Stimulated activated CD4-positive, alpha-beta T cell treated with anti-CD3 and anti-CD28 coated beads, Interleukin-15, amount 100 ng/mL, for 48 hours (primary cell): ENCODE data around the gene CACNA1C.
"Not testable (repeated sequence)": the region's sequence is repeated elsewhere in the genome, so short reads cannot be mapped to it uniquely, and the experiment has no call there.

ENCODE experiments used
- DNase-seq, 2 donors: peaks; one replicate each; pipeline ENCODE4 v3.0.0-alpha.2; 2020; ENCODE audit warnings: low read depth in 2 of 2

Gene CACNA1C

DNA sequence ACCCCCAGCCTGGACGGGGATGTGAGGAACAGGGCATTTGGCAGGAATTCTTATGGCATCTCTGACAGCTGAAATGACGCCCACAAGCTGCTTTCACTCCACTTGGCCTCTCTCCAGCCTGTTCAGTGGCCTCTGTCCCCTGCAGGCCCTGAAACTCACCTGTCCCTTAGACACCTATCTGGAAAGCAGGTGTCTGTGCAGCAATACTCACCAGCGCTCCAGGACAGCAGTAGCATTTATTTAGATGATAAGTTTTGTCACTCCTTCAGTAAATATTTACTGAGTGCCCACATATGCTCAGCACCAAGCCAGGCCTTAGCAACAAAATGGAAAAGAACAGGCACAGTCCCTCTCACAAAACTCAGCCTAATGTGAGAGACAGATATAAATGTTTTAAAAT lies 430.9 kb downstream of the CACNA1C start:
- DNase-seq = no peak

DNA sequence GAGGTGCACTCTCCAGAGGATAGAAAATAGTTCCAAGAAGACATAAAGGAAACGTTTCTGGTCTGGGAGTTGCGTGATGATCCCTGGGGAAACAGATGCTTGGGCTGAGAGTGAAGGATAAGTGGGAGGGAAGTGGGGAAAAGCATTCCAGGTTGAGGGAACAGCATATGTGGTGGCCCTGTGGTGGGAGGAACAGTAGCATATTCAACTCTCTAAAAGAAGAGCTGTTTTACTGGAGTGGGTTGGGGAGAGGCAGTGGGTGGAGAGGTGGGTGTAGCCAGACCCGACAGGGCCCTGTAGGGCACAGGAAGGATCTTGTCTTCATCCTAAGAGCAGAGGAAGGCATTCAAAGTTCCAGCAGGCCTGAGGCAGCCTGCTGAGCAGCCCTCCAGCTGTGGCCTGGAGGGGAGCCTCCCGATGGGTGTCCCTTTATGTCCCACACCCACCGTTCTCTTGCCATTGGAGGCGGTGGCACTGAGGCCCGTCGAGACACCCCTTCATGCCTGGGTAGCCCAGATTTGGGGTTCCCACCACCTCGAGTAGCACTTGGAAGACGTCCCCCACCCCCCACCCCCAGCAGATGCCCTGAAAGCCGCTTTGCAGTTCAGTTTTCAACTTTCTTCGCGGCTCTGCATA lies 431.5 kb downstream of the CACNA1C start:
- DNase-seq = no peak

DNA sequence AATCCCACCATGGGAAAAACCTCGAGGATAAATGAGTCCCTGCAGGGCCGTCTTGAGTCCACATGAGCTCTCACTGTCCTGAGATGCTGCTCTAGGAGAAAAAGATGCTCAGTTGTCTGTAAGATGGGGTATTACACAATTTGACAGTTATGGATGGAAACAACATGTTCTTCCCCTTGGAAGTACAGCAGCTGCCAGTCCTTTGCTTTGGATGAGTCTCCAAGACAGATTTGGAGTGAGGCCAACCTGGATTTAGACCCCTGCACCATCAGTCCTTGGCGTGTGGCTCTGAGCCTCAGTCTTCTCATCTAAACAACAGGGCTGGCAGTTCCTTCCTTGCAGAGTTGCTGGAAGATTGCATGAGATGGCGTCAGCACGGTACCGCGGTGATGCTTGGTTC lies 432.9 kb downstream of the CACNA1C start:
- DNase-seq = no peak

DNA sequence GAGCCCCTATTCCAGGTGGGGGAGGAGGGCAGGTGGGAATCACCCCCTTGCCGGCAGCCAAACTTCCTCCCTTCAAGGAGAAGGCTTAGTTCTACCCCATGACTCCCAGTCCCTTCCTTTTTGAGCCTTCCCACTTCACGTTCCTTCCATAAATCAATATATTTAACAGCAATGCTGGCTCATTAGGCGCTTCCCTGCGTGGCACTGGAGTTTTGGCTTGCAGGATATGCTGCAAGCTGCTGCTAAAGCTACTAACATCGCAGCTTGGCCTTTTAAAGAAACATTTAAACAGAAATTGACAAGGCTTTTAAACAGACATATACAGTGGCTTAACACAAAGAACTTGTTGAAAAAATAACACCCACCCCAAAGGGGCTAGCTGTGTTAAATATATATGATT lies 434.0 kb downstream of the CACNA1C start:
- no peak for DNase-seq

DNA sequence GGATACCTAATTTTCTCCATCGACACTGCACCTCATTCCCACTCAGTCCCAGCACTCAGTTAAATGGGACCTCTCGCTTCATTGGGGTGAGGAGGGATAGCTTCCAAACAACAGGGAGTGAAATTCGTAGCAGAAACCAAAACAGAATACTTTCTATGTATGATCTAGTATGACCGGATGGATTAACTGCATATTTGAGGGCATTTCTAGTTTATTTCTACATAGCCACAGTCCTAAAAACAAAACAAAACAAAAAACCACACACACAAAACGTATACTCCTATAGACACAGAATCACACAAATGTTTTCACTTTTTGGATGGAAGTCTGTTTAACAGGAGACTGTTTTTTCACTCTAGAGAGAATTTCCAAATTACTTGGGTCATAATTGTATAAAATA lies 434.5 kb downstream of the CACNA1C start:
- DNase-seq = no peak

DNA sequence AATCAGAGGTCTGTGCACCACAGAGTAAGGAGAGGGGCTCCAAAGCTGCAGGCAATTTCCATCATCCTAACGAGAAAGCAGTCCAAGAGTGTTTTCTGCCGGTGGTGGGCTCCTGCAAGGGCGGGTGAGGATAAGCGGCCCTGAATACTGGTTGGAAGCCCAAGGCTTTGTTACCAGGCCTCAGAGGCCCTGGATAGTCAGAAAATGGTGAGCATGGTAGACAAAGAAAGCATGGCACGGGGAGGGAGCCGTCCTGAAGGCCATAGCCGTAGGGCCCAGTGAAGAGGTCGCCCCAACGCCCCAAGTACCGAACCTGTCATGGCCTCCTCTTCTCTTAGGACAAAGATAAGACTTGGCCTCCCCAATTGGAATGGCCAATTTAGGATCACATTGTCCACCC lies 435.3 kb downstream of the CACNA1C start:
- DNase-seq = no peak

DNA sequence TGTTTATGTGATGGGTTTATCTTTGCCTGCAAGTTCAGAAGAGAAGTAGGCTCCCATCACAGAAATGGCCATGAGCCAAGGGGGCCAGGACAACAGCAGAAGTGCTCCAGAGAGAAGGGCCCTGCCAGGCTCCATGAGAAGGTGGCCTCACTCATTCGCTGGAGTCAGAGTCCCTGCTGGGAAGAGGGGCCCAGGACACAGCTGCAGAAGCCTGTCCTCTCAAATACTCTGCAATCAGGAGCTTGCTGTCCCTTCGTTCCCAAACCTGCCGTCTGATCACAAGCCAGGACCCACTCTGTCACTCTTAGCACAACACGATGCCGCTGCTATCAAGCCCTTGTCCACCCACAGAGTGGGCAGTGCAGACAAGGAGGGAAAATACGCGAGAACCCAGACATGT lies 435.8 kb downstream of the CACNA1C start:
- no peak for DNase-seq

DNA sequence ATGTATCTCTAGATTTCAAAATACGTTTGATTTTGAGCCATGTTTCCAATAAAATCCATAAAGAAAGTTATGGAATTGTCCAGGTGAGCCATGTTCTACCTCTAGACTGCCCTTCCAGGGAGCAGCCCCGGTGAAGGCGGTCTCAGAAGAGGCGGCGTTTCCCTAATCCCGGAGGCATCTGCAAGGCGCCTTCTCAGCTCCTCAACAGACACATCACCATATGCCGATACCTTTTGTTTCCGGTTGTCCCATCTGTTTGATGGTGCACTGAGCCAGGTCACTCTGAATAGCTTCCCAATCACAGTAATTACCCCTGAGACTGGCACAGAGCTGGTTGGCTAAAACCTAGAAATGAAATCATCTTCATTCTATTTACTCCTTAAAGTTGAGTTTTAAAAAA lies 436.5 kb downstream of the CACNA1C start:
- no peak for DNase-seq

DNA sequence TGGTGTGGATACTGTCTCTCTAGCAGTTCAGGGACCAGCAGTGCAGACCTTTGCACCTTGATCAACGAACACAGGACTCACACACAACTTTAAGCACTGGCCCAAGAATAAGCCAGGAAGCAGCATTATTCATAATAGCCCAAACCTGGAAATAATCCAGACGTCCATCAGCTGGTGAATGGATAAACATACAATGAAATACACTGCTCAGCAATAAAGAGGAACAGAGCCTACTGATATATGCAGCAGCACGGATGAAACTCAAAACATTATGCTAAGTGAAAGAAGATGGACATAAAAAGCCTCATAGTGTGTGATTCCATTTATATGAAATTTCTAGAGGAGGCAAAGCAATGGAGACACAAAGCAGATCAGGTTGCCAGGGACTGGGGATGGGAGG lies 438.0 kb downstream of the CACNA1C start:
- no peak for DNase-seq

DNA sequence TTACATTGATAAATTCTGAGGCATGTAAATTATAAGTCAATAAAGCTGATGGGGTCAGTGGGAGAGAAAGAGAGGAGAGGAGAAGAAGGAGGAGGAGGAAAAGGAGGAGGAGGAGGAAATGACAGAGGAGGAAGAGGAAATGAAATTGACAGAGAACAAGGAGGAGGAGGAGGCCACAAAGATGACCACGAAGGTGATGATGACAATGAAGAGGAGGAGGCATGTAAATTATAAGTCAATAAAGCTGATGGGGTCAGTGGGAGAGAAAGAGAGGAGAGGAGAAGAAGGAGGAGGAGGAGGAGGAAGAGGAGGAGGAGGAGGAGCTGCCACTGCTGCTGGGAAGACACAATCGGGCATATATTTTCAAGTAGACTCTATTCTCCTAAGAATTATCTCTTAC lies 438.6 kb downstream of the CACNA1C start:
- DNase-seq = not testable (repeated sequence)

DNA sequence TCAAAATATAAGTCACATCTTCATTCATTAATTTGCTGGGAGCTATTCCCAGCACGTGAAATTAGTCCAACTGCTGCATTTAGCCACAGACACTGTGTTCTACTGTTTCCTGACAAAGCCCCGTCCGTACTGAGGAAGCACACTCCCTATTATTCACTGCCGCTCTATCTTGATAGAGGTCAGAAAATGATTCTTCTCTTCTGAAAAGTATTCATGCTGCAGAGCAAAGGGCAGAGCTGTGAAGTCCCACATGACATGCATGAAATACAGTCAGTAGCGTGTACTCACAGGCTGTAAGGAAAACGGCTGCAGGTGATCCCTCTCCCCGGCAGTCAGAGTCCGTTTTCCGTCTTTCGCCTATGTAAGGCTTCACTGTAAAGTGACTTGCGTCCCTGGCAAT lies 439.4 kb downstream of the CACNA1C start:
- DNase-seq = no peak

DNA sequence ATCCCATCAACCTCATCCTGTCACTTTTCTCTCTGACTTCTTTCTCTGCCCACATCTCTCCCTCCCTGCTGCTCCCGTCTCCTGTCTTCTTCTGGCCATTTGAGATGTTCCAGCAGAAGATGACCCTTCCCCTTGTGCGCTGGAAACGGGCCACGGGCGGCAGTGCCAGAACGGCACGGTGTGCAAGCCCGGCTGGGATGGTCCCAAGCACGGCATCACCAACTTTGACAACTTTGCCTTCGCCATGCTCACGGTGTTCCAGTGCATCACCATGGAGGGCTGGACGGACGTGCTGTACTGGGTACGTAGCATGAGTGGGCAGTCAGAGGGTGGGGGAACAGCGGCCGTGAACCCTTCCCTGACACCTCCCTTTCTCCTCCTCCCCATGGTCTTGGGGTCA lies 440.3 kb downstream of the CACNA1C start:
- DNase-seq = no peak

DNA sequence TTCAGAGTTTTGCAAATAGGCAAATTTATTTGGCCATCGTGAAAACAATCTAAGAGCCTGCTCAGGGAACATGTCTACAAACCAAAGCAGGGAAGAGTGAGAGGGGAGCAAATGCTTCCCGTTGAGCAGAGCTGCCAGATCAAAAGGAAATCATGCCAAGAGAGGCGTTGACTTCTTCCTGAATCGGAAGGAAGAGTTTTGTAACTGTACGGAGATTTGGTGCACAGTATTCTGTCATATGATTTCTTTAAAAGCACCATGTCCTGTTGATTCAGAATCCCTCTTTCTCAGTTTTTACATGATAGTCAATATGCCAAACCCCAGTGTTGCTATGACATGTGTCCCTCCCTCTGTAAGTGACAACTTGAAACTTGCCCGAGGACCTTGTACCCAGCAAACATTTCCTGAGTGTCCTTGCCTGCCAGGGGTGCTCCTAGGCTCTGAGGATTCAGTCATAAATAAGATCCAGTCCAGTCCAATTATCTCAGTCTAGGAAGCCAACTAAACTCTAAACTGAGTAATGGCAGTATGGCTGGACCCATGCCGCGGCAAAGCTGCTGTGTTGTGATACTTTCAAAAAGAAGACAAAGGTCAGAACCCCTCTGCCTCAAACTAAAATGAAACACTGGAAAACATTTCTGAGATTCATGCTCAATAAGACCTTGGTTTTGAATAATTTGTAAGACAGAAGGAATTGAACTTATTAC lies 441.9 kb downstream of the CACNA1C start:
- no peak for DNase-seq

DNA sequence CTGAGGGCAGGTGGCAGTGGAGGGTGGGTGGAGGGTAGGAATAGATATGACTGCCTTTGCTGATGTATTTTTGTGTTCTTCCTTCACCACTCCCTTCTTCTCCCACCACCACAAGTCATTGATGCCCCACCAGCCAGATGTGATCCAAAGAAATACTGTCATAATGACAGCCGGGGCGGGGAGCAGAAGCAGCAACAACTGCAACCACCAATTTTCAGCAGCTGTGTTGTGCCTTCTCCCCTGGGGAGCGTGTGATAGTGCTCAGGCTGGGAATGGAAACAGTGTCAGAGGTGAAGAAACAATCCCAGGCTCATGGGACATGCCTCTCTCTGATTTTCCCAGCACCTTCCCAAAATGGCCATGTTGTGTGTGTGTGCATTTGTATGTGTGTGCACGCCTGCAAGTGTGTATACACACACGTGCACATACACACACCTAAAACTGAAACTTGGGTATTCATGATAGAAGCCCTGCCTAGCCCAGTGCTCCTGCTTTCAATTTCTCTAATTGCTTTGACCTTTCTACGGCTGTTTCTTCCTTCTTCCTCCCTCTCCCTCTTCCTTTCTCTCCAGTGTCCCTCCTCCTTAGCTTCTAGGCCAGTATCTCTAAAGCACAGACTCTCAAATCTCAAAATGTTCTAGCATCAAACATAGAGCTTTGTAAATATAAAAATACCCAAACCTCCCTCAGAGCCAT lies 442.8 kb downstream of the CACNA1C start:
- DNase-seq = no peak

DNA sequence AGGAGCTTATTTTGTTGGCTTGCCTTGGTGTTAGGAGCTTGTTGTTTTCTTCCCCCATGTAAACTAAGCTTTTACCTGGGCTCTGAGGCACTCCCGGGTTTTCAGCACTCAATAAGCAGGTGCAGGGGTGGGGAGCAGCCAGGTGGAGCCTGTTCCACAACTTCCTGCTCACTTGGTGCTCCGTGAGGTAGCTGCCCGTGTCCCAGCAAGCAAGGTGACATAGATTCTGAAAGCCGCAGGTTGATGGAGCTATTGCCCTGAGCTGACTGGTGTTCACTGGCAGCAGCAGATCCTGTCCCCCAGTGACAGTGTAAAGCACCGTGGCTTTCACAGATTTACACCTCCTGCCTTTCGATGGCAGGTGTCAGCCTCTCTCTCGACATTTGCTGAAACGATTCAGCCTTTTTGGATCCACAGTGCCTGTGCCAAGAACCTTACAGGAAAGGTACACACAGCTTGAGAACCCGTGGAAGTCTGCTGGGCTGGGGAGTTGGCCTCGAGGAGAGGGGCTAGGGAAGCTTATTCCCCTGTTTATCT lies 446.2 kb downstream of the CACNA1C start:
- no peak for DNase-seq

DNA sequence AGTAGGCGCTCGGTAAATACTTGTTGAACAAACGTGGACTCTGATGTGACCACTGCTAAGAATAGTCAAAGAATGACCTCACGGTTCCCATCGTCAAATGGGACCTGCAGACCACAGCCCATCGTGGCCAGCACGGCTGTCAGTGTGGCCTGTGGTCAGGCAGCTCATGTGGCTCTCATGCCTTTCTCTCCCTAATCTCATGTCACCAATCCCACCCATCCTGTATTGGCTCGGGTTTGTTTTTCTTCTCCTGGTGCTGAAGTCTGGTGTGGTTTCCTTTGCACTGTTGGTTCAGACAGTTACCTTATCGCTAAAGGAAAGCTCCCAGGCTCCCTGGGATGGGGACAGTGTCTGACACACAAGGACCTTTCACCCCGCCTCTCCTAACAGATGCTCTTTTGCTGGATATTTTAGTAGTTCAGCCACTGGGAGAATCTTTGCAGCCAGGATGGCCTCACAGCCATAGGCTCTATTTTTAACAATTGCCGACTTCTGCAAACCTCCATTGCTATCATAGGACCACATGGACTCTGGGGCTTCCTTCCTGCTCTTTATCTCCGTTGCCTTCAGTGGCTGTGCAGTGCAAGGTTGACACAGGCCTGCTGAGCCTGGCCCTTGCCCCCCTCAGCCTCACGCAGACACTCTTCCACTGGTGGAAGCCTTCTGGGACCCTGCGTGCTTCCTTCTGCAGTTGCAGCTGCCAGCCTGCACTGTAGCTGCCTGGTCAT lies 448.8 kb downstream of the CACNA1C start:
- DNase-seq = no peak

DNA sequence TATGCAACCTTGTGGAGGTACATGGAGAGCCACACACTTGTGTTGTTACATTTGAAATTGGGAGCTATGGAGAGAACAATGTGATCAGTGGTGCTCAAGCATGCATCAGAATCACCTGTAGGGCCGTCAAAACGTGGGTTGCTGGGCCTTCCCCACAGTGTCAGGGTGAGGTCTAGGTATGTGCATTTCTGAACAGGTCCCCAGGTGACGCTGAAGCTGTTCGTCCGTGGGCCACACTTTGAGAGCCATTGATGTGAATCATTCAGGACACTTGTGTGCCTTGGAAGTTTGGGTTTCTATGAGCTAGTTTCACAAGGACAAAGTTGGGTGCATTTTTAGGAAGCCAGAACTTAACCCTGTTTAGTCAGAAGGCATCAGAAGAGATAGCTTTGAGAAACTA lies 450.2 kb downstream of the CACNA1C start:
- no peak for DNase-seq

DNA sequence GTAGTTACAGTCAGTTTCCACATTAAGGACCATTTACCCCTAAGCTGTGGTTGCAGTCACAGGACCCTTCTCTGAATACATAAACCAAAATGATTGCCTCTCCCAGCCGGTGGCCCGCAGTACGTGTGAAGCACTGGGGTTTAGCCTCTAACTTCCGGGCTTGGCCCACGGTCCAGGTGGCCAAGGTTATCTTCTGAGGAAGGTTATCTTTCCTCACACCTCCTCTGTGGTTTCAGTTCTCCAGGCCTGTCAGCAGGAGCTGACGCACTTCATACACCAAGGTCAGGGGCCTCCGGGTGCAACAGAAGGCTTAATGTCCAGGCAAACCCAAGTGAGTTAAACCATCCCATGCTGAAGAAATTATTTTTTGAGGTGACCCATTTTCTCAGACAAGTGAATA lies 451.0 kb downstream of the CACNA1C start:
- DNase-seq = no peak

DNA sequence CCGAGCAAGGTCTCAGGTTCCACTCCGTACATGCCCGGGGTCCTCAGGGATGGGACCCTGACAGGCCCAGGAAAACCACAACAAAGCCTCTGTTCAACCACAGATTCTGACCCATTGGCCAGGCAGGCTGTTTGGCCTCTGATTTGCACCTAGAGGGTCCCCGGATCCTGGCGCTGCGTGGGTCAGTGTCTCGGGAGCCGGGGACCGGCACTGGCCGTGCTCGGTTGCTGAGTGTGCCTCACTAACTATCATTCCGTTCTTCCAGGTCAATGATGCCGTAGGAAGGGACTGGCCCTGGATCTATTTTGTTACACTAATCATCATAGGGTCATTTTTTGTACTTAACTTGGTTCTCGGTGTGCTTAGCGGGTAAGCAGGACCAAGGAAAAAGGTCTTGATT lies 451.8 kb downstream of the CACNA1C start:
- DNase-seq = no peak

DNA sequence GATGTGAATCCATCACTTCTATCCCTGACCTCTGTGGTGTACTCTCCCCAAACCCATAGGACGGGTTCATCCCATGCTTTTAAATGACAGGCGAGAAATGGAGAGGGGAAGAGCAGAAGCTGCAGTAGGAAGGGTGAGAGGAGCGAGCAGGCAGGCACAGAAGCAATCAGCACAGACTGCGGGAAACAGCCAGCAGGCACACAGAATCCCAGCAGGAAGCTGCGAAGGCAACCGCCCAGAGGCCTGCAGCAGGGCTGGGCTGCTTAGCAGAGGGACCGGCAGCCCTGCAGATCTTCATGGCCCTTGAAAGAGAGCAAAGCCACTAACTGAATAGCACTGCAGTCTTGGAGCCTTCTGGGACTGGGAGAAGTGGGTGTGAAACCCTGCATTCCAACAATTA lies 455.0 kb downstream of the CACNA1C start:
- no peak for DNase-seq

DNA sequence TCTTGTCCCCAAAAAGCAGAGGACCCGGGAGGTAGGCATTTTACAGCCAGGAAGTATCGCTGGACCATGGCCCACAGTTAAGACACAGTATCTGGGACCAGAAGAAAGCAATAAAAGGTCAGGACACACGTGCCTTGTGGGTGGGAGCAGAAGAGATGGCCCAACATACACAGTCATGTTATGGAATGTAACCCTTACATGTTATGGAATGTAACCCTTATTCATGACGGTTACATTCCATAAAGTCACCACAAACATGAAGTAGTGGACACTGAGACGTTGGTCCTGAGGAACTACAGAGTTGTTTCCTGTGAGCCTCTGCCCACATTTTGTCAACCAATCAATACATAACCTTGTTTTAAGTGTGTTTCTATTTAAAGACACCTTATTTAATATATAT lies 456.4 kb downstream of the CACNA1C start:
- DNase-seq = no peak

DNA sequence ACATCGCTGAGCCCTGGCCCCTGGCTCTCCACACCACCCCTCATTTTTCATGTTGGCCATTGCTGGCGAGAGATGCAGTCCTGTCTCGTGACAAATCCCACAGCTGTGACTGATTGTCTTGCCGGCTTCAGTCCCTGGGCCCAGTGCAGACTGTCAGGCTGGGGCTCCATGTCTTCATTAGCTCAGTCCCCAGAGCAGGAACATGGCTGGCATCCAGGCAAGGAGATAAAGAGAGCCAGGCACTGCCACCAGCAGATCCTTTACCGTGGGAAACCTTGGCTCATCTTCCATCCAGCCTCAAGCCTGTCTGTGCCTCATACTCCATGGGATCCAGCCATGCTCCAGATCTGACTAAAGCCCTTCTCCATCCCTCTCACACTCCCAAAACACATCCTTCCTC lies 457.3 kb downstream of the CACNA1C start:
- DNase-seq = no peak
